Esophagus (tissue), 2 donors: ENCODE data around the gene GPC1. TPM values are rescaled to one million over a fixed set of nuclear protein-coding genes. Genes with fewer than 3 reads are reported as not detected.

Experiments
- H3K27ac ChIP-seq, 2 donors: one replicate each; pipeline ENCODE4 v1.5.1; 2013; ENCODE audit warnings: low read depth in 2 of 2, mild to moderate bottlenecking in 2 of 2, inconsistent platforms in 1 of 2, low read length in 1 of 2, moderate library complexity in 1 of 2
- H3K27me3 ChIP-seq, 2 donors: one replicate each; pipeline ENCODE4 v1.6.1; 2013; ENCODE audit warnings: low read length in 2 of 2, control low read depth in 1 of 2, mild to moderate bottlenecking in 1 of 2; ENCODE audit not compliant: insufficient read depth in 2 of 2, control insufficient read depth in 1 of 2
- H3K36me3 ChIP-seq, 2 donors: one replicate each; pipeline ENCODE4 v1.6.1; 2013; ENCODE audit warnings: low read length in 1 of 2; ENCODE audit not compliant: control insufficient read depth in 2 of 2, insufficient read depth in 2 of 2
- H3K4me1 ChIP-seq, 2 donors: one replicate each; pipeline ENCODE4 v1.6.1; 2013; ENCODE audit warnings: low read length in 1 of 2; ENCODE audit not compliant: control insufficient read depth in 2 of 2, insufficient read depth in 2 of 2
- H3K4me3 ChIP-seq, 2 donors: one replicate each; pipeline ENCODE4 v1.5.1; 2013; ENCODE audit warnings: low read length in 2 of 2, mild to moderate bottlenecking in 2 of 2, low read depth in 1 of 2, moderate library complexity in 1 of 2
- H3K9me3 ChIP-seq, 2 donors: one replicate each; pipeline ENCODE4 v1.6.1; 2013; ENCODE audit warnings: mild to moderate bottlenecking in 2 of 2, low read depth in 1 of 2, low read length in 1 of 2, moderate library complexity in 1 of 2; ENCODE audit not compliant: control insufficient read depth in 2 of 2, insufficient read depth in 1 of 2
- WGBS, 2 donors: extraction: QIAGEN DNeasy Blood & Tissue Kit; methylation state at CpG; one replicate each; pipeline ENCODE4 v1.1.7; 2013; 5-methylcytosine and 5-hydroxymethylcytosine counted together
- polyA plus RNA-seq, 2 donors: library from polyadenylated mRNA; stranded (reverse); fragments of 200-250 nt; gene quantifications; one replicate each; pipeline ENCODE4 v1.2.3, GENCODE V29; 2013
- donor health status: healthy with polysubstance abuse.
- donor health status: Bipolar disorder and iron deficiency.

GPC1 gene
- polyA plus RNA-seq, 2 donors = 57.9 to 82.0 TPM

- Histone ChIP-seq H3K36me3 (no peaks in the 10 kb centered on the region), H3K4me3 (no peak overlapping the region), H3K9me3 (no peaks in the 10 kb centered on the region), H3K27me3 (no peaks in the 10 kb centered on the region), H3K4me1 (peaks cover 0 to 11% of the 10 kb centered on the region in 2 donors), H3K27ac (no peak overlapping the region)
- WGBS, 2 donors = 73 to 77% methylated on average over 18 of the region's 18 CpGs
These were observed 31.9 kb upstream of the GPC1 start for GRCh38 chr2:240403396-240404104.

GRCh38 chr2:240404174-240404852 lies 31.1 kb upstream of the GPC1 start:
- WGBS, 2 donors = 92 to 95% methylated on average over 18 of the region's 18 CpGs
- Histone ChIP-seq H3K9me3 (no peaks in the 10 kb centered on the region), H3K4me1 (peaks cover 0 to 11% of the 10 kb centered on the region in 2 donors), H3K4me3 (no peak overlapping the region), H3K27ac (no peak overlapping the region), H3K36me3 (no peaks in the 10 kb centered on the region), H3K27me3 (no peaks in the 10 kb centered on the region)

GRCh38 chr2:240405133-240405532 lies 30.3 kb upstream of the GPC1 start:
- no peak overlapping the region for H3K27ac ChIP-seq
- H3K27me3 ChIP-seq = no peaks in the 10 kb centered on the region
- 89 to 94% methylated on average over 15 of the region's 15 CpGs for WGBS, 2 donors
- H3K36me3 ChIP-seq = no peaks in the 10 kb centered on the region
- H3K4me3 ChIP-seq = no peak overlapping the region
- peaks cover 0 to 8% of the 10 kb centered on the region in 2 donors for H3K4me1 ChIP-seq
- H3K9me3 ChIP-seq = no peaks in the 10 kb centered on the region

- Histone ChIP-seq H3K27ac (no peak overlapping the region), H3K27me3 (no peaks in the 10 kb centered on the region), H3K4me3 (no peak overlapping the region), H3K4me1 (peaks cover 0 to 7% of the 10 kb centered on the region in 2 donors), H3K9me3 (peaks cover 0 to 3% of the 10 kb centered on the region in 2 donors), H3K36me3 (no peaks in the 10 kb centered on the region)
- 89 to 92% methylated on average over 9 of the region's 9 CpGs for WGBS, 2 donors
These were observed 29.7 kb upstream of the GPC1 start for GRCh38 chr2:240405684-240406313.

GRCh38 chr2:240407090-240407489 lies 28.4 kb upstream of the GPC1 start:
- 91 to 92% methylated on average over 9 of the region's 9 CpGs for WGBS, 2 donors
- no peaks in the 10 kb centered on the region for H3K27me3 ChIP-seq
- H3K4me3 ChIP-seq = no peak overlapping the region
- H3K9me3 ChIP-seq = peaks cover 0 to 3% of the 10 kb centered on the region in 2 donors
- no peaks in the 10 kb centered on the region for H3K36me3 ChIP-seq
- no peak overlapping the region for H3K27ac ChIP-seq
- H3K4me1 ChIP-seq = no peaks in the 10 kb centered on the region

- Histone ChIP-seq H3K9me3 (peaks cover 0 to 3% of the 10 kb centered on the region in 2 donors), H3K27me3 (no peaks in the 10 kb centered on the region), H3K27ac (no peak overlapping the region), H3K36me3 (no peaks in the 10 kb centered on the region), H3K4me3 (no peak overlapping the region), H3K4me1 (no peaks in the 10 kb centered on the region)
- WGBS, 2 donors = 83 to 85% methylated on average over 8 of the region's 8 CpGs
These were observed 25.5 kb upstream of the GPC1 start for GRCh38 chr2:240410004-240410403.

- H3K4me1 ChIP-seq = no peaks in the 10 kb centered on the region
- no peak overlapping the region for H3K4me3 ChIP-seq
- no peaks in the 10 kb centered on the region for H3K27me3 ChIP-seq
- H3K27ac ChIP-seq = no peak overlapping the region
- WGBS, 2 donors = 87 to 90% methylated on average over 20 to 21 of the region's 21 CpGs
- H3K36me3 ChIP-seq = no peaks in the 10 kb centered on the region
- peaks cover 0 to 3% of the 10 kb centered on the region in 2 donors for H3K9me3 ChIP-seq
These were observed 24.7 kb upstream of the GPC1 start for GRCh38 chr2:240410808-240411207.

- Histone ChIP-seq H3K27me3 (no peaks in the 10 kb centered on the region), H3K9me3 (peaks cover 0 to 3% of the 10 kb centered on the region in 2 donors), H3K27ac (no peak overlapping the region), H3K36me3 (no peaks in the 10 kb centered on the region), H3K4me3 (no peak overlapping the region), H3K4me1 (no peaks in the 10 kb centered on the region)
- 83 to 85% methylated on average over 27 to 28 of the region's 28 CpGs for WGBS, 2 donors
These were observed 24.0 kb upstream of the GPC1 start for GRCh38 chr2:240411261-240412160.

GRCh38 chr2:240412211-240412861 lies 23.1 kb upstream of the GPC1 start:
- H3K27ac ChIP-seq = no peak overlapping the region
- 68 to 72% methylated on average over 15 of the region's 15 CpGs for WGBS, 2 donors
- H3K36me3 ChIP-seq = no peaks in the 10 kb centered on the region
- peaks cover 0 to 3% of the 10 kb centered on the region in 2 donors for H3K9me3 ChIP-seq
- no peaks in the 10 kb centered on the region for H3K27me3 ChIP-seq
- H3K4me3 ChIP-seq = no peak overlapping the region
- H3K4me1 ChIP-seq = no peaks in the 10 kb centered on the region
